OCI-LY7 (cell line): ENCODE measurements around the gene PRMT1. TPM values are rescaled to one million over a fixed set of nuclear protein-coding genes. Genes with fewer than 3 reads are reported as not detected.

Experiments used
- BruUV-seq: library from RNA; stranded (reverse); fragments of 400-500 nt; replicated peaks from 2 replicates; lab custom pipeline; 2021; lab: Mats Ljungman, UMichigan
- CTCF ChIA-PET: fragments of 300-600 bp; sonication (Branson Sonifier 250); formaldehyde crosslinking; loops from one replicate; lab custom pipeline; 2022; ENCODE audit warnings: antibody characterized with exemption; ENCODE audit not compliant: unreplicated experiment; lab: Charles Lee
- POLR2A ChIA-PET: fragments of 300-600 bp; sonication (Branson Sonifier 250); formaldehyde crosslinking; loops from one replicate; lab custom pipeline; 2022; ENCODE audit warnings: antibody characterized with exemption; lab: Charles Lee
- DNase-seq: peaks from one replicate; pipeline ENCODE4 v3.0.0-alpha.2; 2015; ENCODE audit warnings: low spot score
- H2AFZ ChIP-seq: fragments of 200-600 bp; sonication (generic), shearing (Covaris generic); 2 replicates; pipeline ENCODE4 v1.6.1; 2014; ENCODE audit warnings: mild to moderate bottlenecking, antibody characterized with exemption, low read length, moderate library complexity
- H3K27ac ChIP-seq: fragments of 200-600 bp; sonication (generic); 2 replicates; pipeline ENCODE4 v1.5.1; 2014; ENCODE audit warnings: mixed run types, low read depth, mild to moderate bottlenecking, moderate library complexity, low read length, inconsistent platforms; ENCODE audit not compliant: poor library complexity, severe bottlenecking
- H3K36me3 ChIP-seq: fragments of 200-600 bp; sonication (generic); 2 replicates; pipeline ENCODE4 v1.6.1; 2014; ENCODE audit warnings: mild to moderate bottlenecking, antibody characterized with exemption, low read length, moderate library complexity, mixed read lengths; ENCODE audit not compliant: insufficient read depth
- H3K4me1 ChIP-seq: fragments of 200-600 bp; sonication (generic); 2 replicates; pipeline ENCODE4 v1.5.1; 2014; ENCODE audit warnings: mild to moderate bottlenecking, low read length; ENCODE audit not compliant: insufficient read depth, poor library complexity, severe bottlenecking
- H3K4me2 ChIP-seq: fragments of 200-600 bp; sonication (generic); 2 replicates; pipeline ENCODE4 v1.6.1; 2014; ENCODE audit warnings: mild to moderate bottlenecking, low read length
- H3K4me3 ChIP-seq: fragments of 200-600 bp; sonication (generic); 2 replicates; pipeline ENCODE4 v1.5.1; 2014; ENCODE audit warnings: mild to moderate bottlenecking, low read depth, low read length; ENCODE audit not compliant: poor library complexity, severe bottlenecking
- H3K79me2 ChIP-seq: fragments of 200-600 bp; sonication (generic); 2 replicates; pipeline ENCODE4 v1.6.1; 2016; ENCODE audit warnings: low read depth, mild to moderate bottlenecking, low read length, moderate library complexity, mixed read lengths; ENCODE audit not compliant: insufficient read depth
- H3K9me2 ChIP-seq: fragments of 200-600 bp; sonication (generic); 2 replicates; pipeline ENCODE4 v1.6.1; 2016; ENCODE audit warnings: mild to moderate bottlenecking, low read length, mixed read lengths; ENCODE audit not compliant: insufficient read depth
- H3K9me3 ChIP-seq: fragments of 200-600 bp; sonication (generic); 2 replicates; pipeline ENCODE4 v1.6.1; 2014; ENCODE audit warnings: mild to moderate bottlenecking, mixed run types, low read length, mixed read lengths
- H4K20me1 ChIP-seq: fragments of 200-600 bp; sonication (generic); 2 replicates; pipeline ENCODE4 v1.6.1; 2014; ENCODE audit warnings: mild to moderate bottlenecking, antibody characterized with exemption, low read length, moderate library complexity, mixed read lengths; ENCODE audit not compliant: insufficient read depth
- EZH2phosphoT487 ChIP-seq: fragments of 200-600 bp; sonication (generic); IDR thresholded peaks from 2 replicates; pipeline ENCODE4 v1.6.1; 2018; ENCODE audit warnings: low read depth, borderline replicate concordance, mild to moderate bottlenecking, mixed run types, antibody characterized with exemption, low read length, moderate library complexity, mixed read lengths
- intact Hi-C: fragments of 100-400 bp; cut with micrococcal nuclease; formaldehyde crosslinking; loops from one replicate; pipeline ENCODE4 v1.10.0; 2022; ENCODE audit not compliant: unreplicated experiment
- total RNA-seq, 2 experiments: library from RNA; depleted of rRNA in 1 of 2; stranded (reverse); fragments of >200 nt in 1 of 2; shearing (Covaris generic) in 1 of 2; gene quantifications; 2 replicates each; pipeline ENCODE4 v1.2.3, GENCODE V29; 2014 to 2022
- TF ChIP-seq, protein P1 (sequence below): fragments of 200-600 bp; sonication (generic); conservative IDR thresholded peaks from 2 replicates; pipeline ENCODE4 v1.5.1; 2014; ENCODE audit warnings: mild to moderate bottlenecking, antibody characterized with exemption, low read length, moderate library complexity, mixed read lengths

Gene PRMT1
- total RNA-seq, 2 experiments from 2014 or later: 266 to 403 TPM

DNA sequence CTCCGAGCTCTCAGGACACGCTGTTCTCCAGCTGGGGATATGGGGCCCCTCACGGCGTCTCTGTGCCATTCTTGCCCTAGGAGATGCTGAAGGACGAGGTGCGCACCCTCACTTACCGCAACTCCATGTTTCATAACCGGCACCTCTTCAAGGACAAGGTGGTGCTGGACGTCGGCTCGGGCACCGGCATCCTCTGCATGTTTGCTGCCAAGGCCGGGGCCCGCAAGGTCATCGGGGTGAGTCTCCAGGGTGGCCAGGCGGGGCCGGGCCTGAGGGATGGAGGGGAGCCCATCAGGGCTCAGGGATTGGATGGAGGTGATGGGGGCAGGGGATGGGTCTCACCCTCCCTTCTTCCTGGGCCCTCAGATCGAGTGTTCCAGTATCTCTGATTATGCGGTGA is 4.8 kb downstream of the PRMT1 start:
- H4K20me1 ChIP-seq: 0 out of 2 replicates have a peak, but pooled peaks cover 10% of the 10 kb centered on the region
- peaks cover 25% of the 10 kb centered on the region for H3K4me1 ChIP-seq
- peaks cover 56% of the 10 kb centered on the region for H3K79me2 ChIP-seq
- DNase-seq: no peak
- intact Hi-C loops: no loop called here
- no peaks in the 10 kb centered on the region for H3K9me2 ChIP-seq
- H2AFZ ChIP-seq: no peak overlapping the region
- peaks cover 79% of the 10 kb centered on the region for H3K36me3 ChIP-seq
- TF ChIP-seq, protein P1, sequence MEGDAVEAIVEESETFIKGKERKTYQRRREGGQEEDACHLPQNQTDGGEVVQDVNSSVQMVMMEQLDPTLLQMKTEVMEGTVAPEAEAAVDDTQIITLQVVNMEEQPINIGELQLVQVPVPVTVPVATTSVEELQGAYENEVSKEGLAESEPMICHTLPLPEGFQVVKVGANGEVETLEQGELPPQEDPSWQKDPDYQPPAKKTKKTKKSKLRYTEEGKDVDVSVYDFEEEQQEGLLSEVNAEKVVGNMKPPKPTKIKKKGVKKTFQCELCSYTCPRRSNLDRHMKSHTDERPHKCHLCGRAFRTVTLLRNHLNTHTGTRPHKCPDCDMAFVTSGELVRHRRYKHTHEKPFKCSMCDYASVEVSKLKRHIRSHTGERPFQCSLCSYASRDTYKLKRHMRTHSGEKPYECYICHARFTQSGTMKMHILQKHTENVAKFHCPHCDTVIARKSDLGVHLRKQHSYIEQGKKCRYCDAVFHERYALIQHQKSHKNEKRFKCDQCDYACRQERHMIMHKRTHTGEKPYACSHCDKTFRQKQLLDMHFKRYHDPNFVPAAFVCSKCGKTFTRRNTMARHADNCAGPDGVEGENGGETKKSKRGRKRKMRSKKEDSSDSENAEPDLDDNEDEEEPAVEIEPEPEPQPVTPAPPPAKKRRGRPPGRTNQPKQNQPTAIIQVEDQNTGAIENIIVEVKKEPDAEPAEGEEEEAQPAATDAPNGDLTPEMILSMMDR: no peak
- no peak for TF ChIP-seq EZH2phosphoT487
- CTCF ChIA-PET: interaction anchor here (0.6 kb wide), 2 partner anchors 50 to 77 kb away, joined by 3 read pairs; no protein-coding TSS in a partner anchor
- no peak overlapping the region for H3K4me2 ChIP-seq
- POLR2A ChIA-PET: no interaction called here
- no peaks in the 10 kb centered on the region for H3K9me3 ChIP-seq
- H3K4me3 ChIP-seq: no peak overlapping the region
- H3K27ac ChIP-seq: no peak overlapping the region
- no TSS peak for BruUV-seq

DNA sequence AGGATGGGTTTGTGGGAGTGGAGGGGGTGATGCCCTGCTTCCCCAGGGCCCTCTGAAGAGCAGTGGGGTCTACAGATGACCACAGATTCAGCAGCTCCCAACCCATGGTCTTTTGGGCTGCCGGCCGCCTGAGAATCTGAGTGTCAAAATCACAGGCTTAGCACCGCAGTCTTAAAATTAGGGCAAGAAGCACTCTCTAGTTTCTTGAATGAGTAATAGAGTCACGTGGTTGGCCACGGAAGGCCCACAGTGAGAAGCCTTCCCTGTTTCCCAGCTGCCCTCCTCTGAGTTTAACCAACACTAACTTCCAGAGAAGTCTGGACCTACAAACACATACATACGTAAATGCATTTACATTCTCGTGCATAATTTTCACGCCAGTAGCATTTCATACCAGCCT is 5.2 kb downstream of the PRMT1 start:
- TF ChIP-seq, protein P1: no peak
- no peak for TF ChIP-seq EZH2phosphoT487
- Histone ChIP-seq H3K36me3 (peaks cover 83% of the 10 kb centered on the region), H3K4me2 (no peak overlapping the region), H3K4me3 (no peak overlapping the region), H3K4me1 (peaks cover 25% of the 10 kb centered on the region), H3K79me2 (peaks cover 54% of the 10 kb centered on the region), H4K20me1 (0 out of 2 replicates have a peak, but pooled peaks cover 10% of the 10 kb centered on the region), H3K9me2 (no peaks in the 10 kb centered on the region), H3K9me3 (no peaks in the 10 kb centered on the region), H2AFZ (no peak overlapping the region), H3K27ac (no peak overlapping the region)
- BruUV-seq: no TSS peak
- intact Hi-C loops: no loop called here
- CTCF ChIA-PET: no interaction called here
- POLR2A ChIA-PET: no interaction called here
- no peak for DNase-seq

DNA sequence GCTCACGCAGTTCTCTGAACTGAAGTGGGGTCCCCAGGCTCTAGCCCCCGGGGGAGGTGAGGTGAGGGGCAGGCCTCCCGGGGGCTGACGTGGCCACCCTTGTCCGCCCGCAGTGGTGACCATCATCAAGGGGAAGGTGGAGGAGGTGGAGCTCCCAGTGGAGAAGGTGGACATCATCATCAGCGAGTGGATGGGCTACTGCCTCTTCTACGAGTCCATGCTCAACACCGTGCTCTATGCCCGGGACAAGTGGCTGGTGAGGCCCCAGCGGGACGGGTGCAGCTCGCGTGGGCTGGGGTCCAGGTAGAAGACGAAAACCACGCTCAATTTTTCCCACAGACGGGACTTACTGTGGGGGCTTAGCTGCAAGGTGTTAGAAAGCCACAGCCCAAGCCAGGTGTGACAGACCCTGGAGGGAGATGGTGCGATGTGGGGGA is 6.8 kb downstream of the PRMT1 start:
- H3K9me3 ChIP-seq: no peaks in the 10 kb centered on the region
- H3K36me3 ChIP-seq: peaks cover 95% of the 10 kb centered on the region
- H3K4me3 ChIP-seq: no peak overlapping the region
- no peak for TF ChIP-seq EZH2phosphoT487
- TF ChIP-seq, protein P1: no peak
- peaks cover 38% of the 10 kb centered on the region for H3K79me2 ChIP-seq
- H3K27ac ChIP-seq: no peak overlapping the region
- ChIA-PET CTCF (no interaction called here), POLR2A (no interaction called here)
- H3K9me2 ChIP-seq: no peaks in the 10 kb centered on the region
- H4K20me1 ChIP-seq: 0 out of 2 replicates have a peak, but pooled peaks cover 10% of the 10 kb centered on the region
- DNase-seq: no peak
- intact Hi-C loops: no loop called here
- BruUV-seq: no TSS peak
- peaks cover 23% of the 10 kb centered on the region for H3K4me1 ChIP-seq
- H2AFZ ChIP-seq: no peak overlapping the region
- H3K4me2 ChIP-seq: no peak overlapping the region
